Raji (cell line): ENCODE data around the gene TLK1.

Source experiments
- POLR2A ChIP-seq: IDR thresholded peaks from 2 replicates; pipeline ENCODE4 v1.6.1; 2011; ENCODE audit warnings: low read depth, low read length, control low read depth; ENCODE audit not compliant: insufficient read depth

TLK1 gene

GRCh38 chr2:171083451-171083850 is 77.2 kb downstream of the TLK1 start:
- no peak for TF ChIP-seq POLR2A

DNA sequence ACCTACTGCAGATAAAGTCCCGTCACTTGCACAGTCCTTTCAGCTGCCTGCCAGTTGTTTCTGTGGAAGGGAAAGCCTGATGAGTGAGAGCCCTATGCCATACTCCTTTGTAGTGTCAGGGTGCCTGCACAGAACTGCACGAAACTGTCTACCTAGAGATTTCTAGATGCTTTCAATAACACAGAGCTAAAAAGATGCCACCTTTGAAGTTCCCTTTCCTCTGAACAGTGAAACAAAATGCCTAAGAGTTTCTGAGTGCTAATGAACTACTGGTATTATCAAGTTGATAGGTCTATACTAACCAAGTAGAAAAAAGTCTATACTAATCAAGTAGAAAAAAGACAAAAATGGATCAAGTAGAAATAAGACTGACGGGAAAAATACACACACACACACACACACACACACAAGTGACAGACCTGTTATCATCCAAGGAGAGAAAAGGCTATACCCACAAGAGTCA is 79.0 kb downstream of the TLK1 start:
- TF ChIP-seq POLR2A = no peak

DNA sequence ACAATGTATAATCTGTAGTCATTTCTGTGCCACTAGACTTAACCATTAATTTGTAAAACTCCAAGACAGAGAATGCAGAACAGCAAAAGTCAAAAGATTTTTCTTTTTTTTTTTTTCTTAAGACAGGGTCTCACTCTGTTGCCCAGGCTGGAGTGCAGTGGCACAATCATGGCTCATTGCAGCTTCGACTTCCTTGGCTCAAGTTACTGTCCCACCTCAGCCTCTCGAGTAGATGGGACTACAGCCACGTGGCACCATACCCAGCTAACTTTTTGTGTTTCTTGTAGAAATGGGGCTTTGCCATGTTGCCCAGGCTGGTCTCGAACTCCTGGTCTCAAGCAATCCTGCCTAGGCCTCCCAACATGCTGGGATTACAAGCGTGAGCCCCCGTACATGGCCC is 80.1 kb downstream of the TLK1 start:
- no peak for TF ChIP-seq POLR2A

GRCh38 chr2:171072164-171072563 is 88.5 kb downstream of the TLK1 start:
- no peak for TF ChIP-seq POLR2A

- TF ChIP-seq POLR2A = no peak
Observed at GRCh38 chr2:171069286-171069956, 91.3 kb downstream of the TLK1 start.

GRCh38 chr2:171066110-171066509 is 94.6 kb downstream of the TLK1 start:
- TF ChIP-seq POLR2A = no peak

DNA sequence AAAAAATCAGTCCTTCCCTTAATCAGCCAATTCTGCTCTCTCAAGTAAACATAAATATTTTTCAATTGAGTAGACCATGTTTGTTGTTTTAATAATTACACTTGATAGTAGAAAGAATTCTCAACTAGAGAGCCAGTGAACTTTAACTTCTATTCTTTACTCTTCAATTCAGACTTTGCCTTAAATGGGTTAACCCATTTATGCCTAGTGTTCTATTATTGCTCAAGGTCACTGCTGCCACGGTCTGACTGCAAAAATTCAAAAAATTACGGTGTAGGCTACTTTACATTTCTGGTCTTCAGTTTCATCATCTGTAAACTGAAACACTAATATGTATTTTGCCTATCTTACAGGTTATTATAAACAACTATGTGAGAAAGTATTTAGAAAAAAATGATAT is 103.1 kb downstream of the TLK1 start:
- no peak for TF ChIP-seq POLR2A

GRCh38 chr2:171056307-171056706 is 104.4 kb downstream of the TLK1 start:
- TF ChIP-seq POLR2A = no peak

DNA sequence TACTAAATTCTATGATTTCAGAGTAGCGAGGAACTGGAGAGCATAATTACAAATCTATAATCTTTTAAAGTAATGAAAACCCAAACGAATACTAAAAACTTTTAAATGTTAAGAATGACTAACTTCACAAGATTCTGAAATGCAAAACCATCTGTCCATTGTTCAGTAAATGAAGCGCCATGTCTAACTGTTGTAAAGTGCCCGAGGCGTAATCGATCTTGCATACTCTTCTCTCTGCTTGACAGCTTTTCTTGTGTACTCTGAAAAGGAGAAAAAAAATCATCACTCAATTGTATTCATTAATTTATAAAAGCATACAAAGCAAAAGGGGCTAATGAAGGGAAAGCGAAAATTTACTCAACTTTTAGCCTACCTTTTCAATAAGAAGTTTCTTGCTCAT is 111.0 kb downstream of the TLK1 start:
- no peak for TF ChIP-seq POLR2A

DNA sequence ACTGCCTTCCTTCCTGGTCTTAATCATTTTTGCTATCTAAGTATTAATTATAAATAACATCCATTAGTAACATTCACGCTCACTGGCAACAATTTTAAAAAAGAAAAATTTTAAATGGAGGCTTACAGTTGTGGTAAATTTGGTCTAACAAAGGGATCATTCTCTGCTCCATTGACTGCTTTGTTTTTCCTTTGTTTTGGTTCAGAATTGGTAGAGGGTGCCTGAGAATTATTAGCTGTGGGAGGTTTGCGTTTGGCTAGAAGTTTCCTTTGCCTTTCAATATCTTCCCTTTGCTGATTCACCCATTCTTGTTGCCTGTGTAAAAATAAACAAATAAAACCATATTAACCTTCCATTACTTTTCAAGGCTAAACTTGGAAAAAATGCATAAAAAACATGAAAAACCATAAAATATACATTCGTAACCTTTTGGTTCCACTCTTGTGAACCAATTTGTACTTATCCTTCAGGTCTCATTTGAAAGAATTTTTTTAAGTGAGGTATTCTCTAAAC is 114.6 kb downstream of the TLK1 start:
- TF ChIP-seq POLR2A = no peak

- no peak for TF ChIP-seq POLR2A
Observed at GRCh38 chr2:171044416-171044815, 116.3 kb downstream of the TLK1 start.

- no peak for TF ChIP-seq POLR2A
Observed at GRCh38 chr2:171042253-171042969, 118.3 kb downstream of the TLK1 start.

- no peak for TF ChIP-seq POLR2A
Observed at GRCh38 chr2:171036532-171036931, 124.2 kb downstream of the TLK1 start.

DNA sequence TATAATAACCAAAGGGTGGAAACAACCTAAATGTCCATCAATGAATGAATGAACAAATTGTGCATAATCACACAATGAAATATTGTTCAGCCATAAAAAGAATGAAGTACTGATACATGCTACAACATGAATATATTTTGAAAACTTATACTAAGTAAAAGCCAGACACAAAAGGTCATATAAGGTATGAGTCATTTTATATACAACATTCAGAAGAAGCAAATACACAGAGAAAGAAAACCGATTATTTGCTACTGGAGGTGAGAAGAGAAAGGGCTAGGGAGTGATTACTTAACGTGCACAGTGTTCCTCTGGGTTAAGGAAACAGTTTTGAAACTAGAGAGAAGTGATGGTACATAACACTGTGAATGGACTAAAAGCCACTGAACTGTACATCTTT is 126.4 kb downstream of the TLK1 start:
- no peak for TF ChIP-seq POLR2A

DNA sequence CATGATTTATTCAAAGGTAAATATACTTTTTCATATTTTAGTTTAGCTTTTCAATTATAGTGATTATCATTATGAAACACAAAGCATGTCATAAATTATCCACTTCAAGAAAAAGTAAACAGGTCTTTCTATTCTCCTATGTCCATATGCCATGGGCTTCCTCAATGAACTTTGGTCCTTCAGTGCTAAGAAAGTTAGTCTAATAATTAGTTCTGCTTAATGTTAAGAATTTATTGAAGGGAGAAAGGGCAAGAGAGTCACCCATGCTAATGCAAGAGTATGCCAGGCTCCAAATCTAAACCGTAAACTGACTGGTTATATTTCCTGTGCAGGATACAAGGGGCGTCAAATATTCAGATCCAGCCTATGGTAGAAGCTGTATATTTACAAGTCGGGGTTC is 135.5 kb downstream of the TLK1 start:
- TF ChIP-seq POLR2A = no peak

- no peak for TF ChIP-seq POLR2A
Observed at GRCh38 chr2:171018522-171018921, 142.2 kb downstream of the TLK1 start.
